GM18508 (cell line): Measurements from ENCODE around the gene NT5C3B.
"Not testable (repeated sequence)": the region's sequence is repeated elsewhere in the genome, so short reads cannot be mapped to it uniquely, and the experiment has no call there.

Experiments used
- ATAC-seq: cut with Tn5 transposase; IDR thresholded peaks from one replicate; pipeline ENCODE4 v1.9.1; 2021; ENCODE audit warnings: moderate number of reproducible peaks; ENCODE audit not compliant: insufficient read depth, unreplicated experiment

Gene NT5C3B

GRCh38 chr17:41835800-41836549 is at the start of gene NT5C3B:
Gene NT5C3B, minus strand, starts transcription at chr17:41836232. Its CDS starts 39 bp downstream, at chr17:41836193.
- ATAC-seq = no peak

- no peak for ATAC-seq
Observed at GRCh38 chr17:41885733-41886132, 49.7 kb upstream of the NT5C3B start.

GRCh38 chr17:41882756-41883155 is 46.7 kb upstream of the NT5C3B start:
- ATAC-seq = no peak

- ATAC-seq = no peak
Observed at GRCh38 chr17:41880130-41880529, 44.1 kb upstream of the NT5C3B start.

- ATAC-seq = not testable (repeated sequence)
Observed at GRCh38 chr17:41874293-41874670, 38.2 kb upstream of the NT5C3B start.

- no peak for ATAC-seq
Observed at GRCh38 chr17:41873559-41874292, 37.7 kb upstream of the NT5C3B start.

- ATAC-seq = no peak
Observed at GRCh38 chr17:41871789-41872188, 35.8 kb upstream of the NT5C3B start.

- no peak for ATAC-seq
Observed at GRCh38 chr17:41870627-41871026, 34.6 kb upstream of the NT5C3B start.

- ATAC-seq = no peak
Observed at GRCh38 chr17:41870097-41870496, 34.1 kb upstream of the NT5C3B start.

GRCh38 chr17:41869426-41869825 is 33.4 kb upstream of the NT5C3B start:
- no peak for ATAC-seq

- ATAC-seq = no peak
Observed at GRCh38 chr17:41868568-41868967, 32.5 kb upstream of the NT5C3B start.

- ATAC-seq = no peak
Observed at GRCh38 chr17:41865596-41865893, 29.5 kb upstream of the NT5C3B start.

GRCh38 chr17:41864836-41865595 is 29.0 kb upstream of the NT5C3B start, which contains the start of gene KLHL11:
Gene KLHL11, minus strand, starts transcription at chr17:41865423. Its CDS starts 53 bp downstream, at chr17:41865370.
- ATAC-seq = peak; percentile 55

GRCh38 chr17:41864498-41864835 is 28.4 kb upstream of the NT5C3B start:
- no peak for ATAC-seq

- no peak for ATAC-seq
Observed at GRCh38 chr17:41863074-41863848, 27.2 kb upstream of the NT5C3B start.

- ATAC-seq = no peak
Observed at GRCh38 chr17:41860254-41860931, 24.4 kb upstream of the NT5C3B start.

- not testable (repeated sequence) for ATAC-seq
Observed at GRCh38 chr17:41851382-41851781, 15.3 kb upstream of the NT5C3B start.

GRCh38 chr17:41849251-41849990 is 13.4 kb upstream of the NT5C3B start:
- ATAC-seq = no peak

- ATAC-seq = no peak
Observed at GRCh38 chr17:41848788-41849187, 12.8 kb upstream of the NT5C3B start.
